Osteoblast (primary cell): ENCODE data around the gene ADARB1. TPM values are rescaled to one million over a fixed set of nuclear protein-coding genes. Genes with fewer than 3 reads are reported as not detected.

Experiments used
- DNase-seq: peaks from one replicate; pipeline ENCODE4 v3.0.0; 2011; ENCODE audit warnings: low spot score, mixed read lengths; ENCODE audit not compliant: insufficient read length; ENCODE audit errors: missing footprints
- H2AFZ ChIP-seq: 2 replicates; pipeline ENCODE4 v1.6.0; 2011; ENCODE audit warnings: mild to moderate bottlenecking, low read length
- H3K27ac ChIP-seq: 2 replicates; pipeline ENCODE4 v1.5.1; 2011; ENCODE audit warnings: mild to moderate bottlenecking, low read depth, low read length, moderate library complexity
- H3K27me3 ChIP-seq: 2 replicates; pipeline ENCODE4 v1.6.0; 2012; ENCODE audit warnings: mild to moderate bottlenecking, control low read depth, inconsistent platforms, low read length, moderate library complexity; ENCODE audit not compliant: insufficient read depth
- H3K36me3 ChIP-seq: 2 replicates; pipeline ENCODE4 v1.5.1; 2011; ENCODE audit warnings: mild to moderate bottlenecking, low read length, control low read depth, moderate library complexity; ENCODE audit not compliant: insufficient read depth
- H3K4me1 ChIP-seq: 2 replicates; pipeline ENCODE4 v1.5.1; 2011; ENCODE audit warnings: mild to moderate bottlenecking, low read length, control low read depth, moderate library complexity; ENCODE audit not compliant: insufficient read depth
- H3K4me2 ChIP-seq: 2 replicates; pipeline ENCODE4 v1.6.0; 2011; ENCODE audit warnings: mild to moderate bottlenecking, low read length; ENCODE audit not compliant: insufficient read depth
- H3K4me3 ChIP-seq: fragments of 200-600 bp; sonication (generic); 3 replicates; pipeline ENCODE4 v1.5.1; 2012; ENCODE audit warnings: mild to moderate bottlenecking, low read length, inconsistent platforms; ENCODE audit not compliant: insufficient read depth
- H3K79me2 ChIP-seq: 2 replicates; pipeline ENCODE4 v1.6.0; 2012; ENCODE audit warnings: mild to moderate bottlenecking, low read length, control low read depth, inconsistent platforms; ENCODE audit not compliant: insufficient read depth
- H3K9me3 ChIP-seq: 2 replicates; pipeline ENCODE4 v1.5.1; 2011; ENCODE audit warnings: low read depth, low read length, control low read depth
- H4K20me1 ChIP-seq: 2 replicates; pipeline ENCODE4 v1.6.0; 2012; ENCODE audit warnings: mild to moderate bottlenecking, low read length, control low read depth; ENCODE audit not compliant: insufficient read depth
- total RNA-seq: library from RNA; depleted of rRNA; stranded (reverse); fragments of >200 nt; gene quantifications from 2 replicates; pipeline ENCODE4 v1.2.3, GENCODE V29; 2012
- TF ChIP-seq, protein P1 (sequence below): IDR thresholded peaks from 2 replicates; pipeline ENCODE4 v1.5.1; 2011; ENCODE audit warnings: mild to moderate bottlenecking, low read depth, low read length, moderate library complexity; ENCODE audit errors: extremely low read depth

ADARB1 gene
- total RNA-seq, 1 donor: 19.5 TPM

- Histone ChIP-seq H3K4me3 (no peak overlapping the region), H3K27ac (no peak overlapping the region), H3K79me2 (no peaks in the 10 kb centered on the region), H3K36me3 (no peaks in the 10 kb centered on the region), H3K4me2 (no peak overlapping the region), H3K9me3 (no peaks in the 10 kb centered on the region), H3K4me1 (peaks cover 13% of the 10 kb centered on the region), H3K27me3 (peaks cover 5% of the 10 kb centered on the region), H2AFZ (no peak overlapping the region), H4K20me1 (no peaks in the 10 kb centered on the region)
- TF ChIP-seq, protein P1, sequence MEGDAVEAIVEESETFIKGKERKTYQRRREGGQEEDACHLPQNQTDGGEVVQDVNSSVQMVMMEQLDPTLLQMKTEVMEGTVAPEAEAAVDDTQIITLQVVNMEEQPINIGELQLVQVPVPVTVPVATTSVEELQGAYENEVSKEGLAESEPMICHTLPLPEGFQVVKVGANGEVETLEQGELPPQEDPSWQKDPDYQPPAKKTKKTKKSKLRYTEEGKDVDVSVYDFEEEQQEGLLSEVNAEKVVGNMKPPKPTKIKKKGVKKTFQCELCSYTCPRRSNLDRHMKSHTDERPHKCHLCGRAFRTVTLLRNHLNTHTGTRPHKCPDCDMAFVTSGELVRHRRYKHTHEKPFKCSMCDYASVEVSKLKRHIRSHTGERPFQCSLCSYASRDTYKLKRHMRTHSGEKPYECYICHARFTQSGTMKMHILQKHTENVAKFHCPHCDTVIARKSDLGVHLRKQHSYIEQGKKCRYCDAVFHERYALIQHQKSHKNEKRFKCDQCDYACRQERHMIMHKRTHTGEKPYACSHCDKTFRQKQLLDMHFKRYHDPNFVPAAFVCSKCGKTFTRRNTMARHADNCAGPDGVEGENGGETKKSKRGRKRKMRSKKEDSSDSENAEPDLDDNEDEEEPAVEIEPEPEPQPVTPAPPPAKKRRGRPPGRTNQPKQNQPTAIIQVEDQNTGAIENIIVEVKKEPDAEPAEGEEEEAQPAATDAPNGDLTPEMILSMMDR: no peak
- no peak for DNase-seq
Observed at GRCh38 chr21:45060089-45060488, 14.3 kb upstream of the ADARB1 start.

GRCh38 chr21:45060675-45061311, 13.6 kb upstream of the ADARB1 start:
- H4K20me1 ChIP-seq: no peaks in the 10 kb centered on the region
- H3K36me3 ChIP-seq: no peaks in the 10 kb centered on the region
- no peaks in the 10 kb centered on the region for H3K9me3 ChIP-seq
- no peak for DNase-seq
- H3K27me3 ChIP-seq: peaks cover 5% of the 10 kb centered on the region
- TF ChIP-seq, protein P1: no peak
- no peak overlapping the region for H3K4me3 ChIP-seq
- no peak overlapping the region for H3K27ac ChIP-seq
- H3K4me1 ChIP-seq: peaks cover 13% of the 10 kb centered on the region
- H3K4me2 ChIP-seq: no peak overlapping the region
- no peaks in the 10 kb centered on the region for H3K79me2 ChIP-seq
- no peak overlapping the region for H2AFZ ChIP-seq

DNA sequence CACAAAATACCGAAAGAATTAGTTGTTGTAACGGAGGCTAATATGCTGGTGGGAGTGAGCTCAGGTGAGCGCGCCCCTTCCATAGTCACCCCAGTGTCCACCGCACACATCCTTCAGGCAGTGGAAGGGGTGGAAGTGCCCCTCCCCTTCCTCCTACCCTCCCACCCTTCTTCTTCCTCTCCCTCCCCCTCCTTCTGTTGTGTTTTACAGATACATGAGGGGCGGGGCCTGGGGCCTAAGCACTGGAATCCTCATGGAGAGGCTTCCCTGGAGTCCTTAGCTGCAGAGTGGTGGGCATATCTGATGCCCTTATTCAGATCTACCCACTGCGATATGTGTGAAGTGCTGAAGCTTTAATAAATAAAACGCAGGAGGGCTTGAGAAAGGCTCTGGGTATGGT, 10.3 kb upstream of the ADARB1 start:
- TF ChIP-seq, protein P1: no peak
- Histone ChIP-seq H3K4me2 (no peak overlapping the region), H4K20me1 (no peaks in the 10 kb centered on the region), H3K36me3 (no peaks in the 10 kb centered on the region), H3K79me2 (no peaks in the 10 kb centered on the region), H3K9me3 (no peaks in the 10 kb centered on the region), H3K4me3 (no peak overlapping the region), H3K4me1 (no peaks in the 10 kb centered on the region), H2AFZ (no peak overlapping the region), H3K27me3 (peaks cover 5% of the 10 kb centered on the region), H3K27ac (no peak overlapping the region)
- DNase-seq: no peak

DNA sequence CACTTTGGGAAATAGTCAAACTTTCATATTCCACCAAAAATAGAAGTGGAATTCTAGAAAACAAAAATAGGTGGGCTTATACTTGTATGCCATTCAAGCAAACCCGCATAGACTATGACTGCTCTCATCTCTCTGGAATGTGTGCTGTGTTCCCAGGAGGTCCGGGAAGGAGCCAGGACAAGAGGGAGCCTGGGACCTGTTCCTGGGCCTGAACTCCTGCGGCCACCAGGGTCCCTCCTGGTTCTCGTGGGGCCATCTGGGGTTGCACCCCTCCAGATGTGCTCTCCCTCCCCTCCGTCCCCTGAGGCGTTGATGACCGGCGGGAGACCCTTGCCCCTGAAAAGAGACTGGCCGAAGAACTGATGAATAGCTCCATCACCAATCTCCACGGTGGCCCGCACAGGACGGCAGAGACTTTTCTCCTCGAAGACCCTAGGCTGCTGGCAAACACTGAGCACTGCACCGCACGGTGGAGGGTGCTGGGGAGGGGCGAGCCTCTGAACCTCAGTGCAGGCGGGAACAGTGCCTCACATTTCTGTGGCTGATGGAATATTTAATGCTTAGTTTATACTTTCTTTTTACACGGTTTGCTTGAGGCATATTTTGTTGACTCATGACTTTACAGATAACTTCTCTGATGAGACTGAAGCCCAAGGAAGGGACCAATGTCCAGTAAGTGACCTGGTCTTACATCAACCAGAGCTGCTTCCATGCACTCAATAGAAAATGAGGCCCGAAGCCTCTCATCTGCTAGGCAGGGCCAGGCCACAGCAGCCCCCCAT, 9.6 kb upstream of the ADARB1 start:
- TF ChIP-seq, protein P1: no peak
- Histone ChIP-seq H2AFZ (no peak overlapping the region), H3K27ac (no peak overlapping the region), H3K4me3 (no peak overlapping the region), H3K27me3 (peaks cover 5% of the 10 kb centered on the region), H4K20me1 (no peaks in the 10 kb centered on the region), H3K9me3 (no peaks in the 10 kb centered on the region), H3K79me2 (no peaks in the 10 kb centered on the region), H3K4me2 (no peak overlapping the region), H3K36me3 (no peaks in the 10 kb centered on the region), H3K4me1 (no peaks in the 10 kb centered on the region)
- DNase-seq: no peak
